GM19023 (cell line): ENCODE measurements around the gene CSNK2A1.
"Not testable (repeated sequence)": the region's sequence is repeated elsewhere in the genome, so short reads cannot be mapped to it uniquely, and the experiment has no call there.

ENCODE experiments used
- ATAC-seq: cut with Tn5 transposase; IDR thresholded peaks from one replicate; pipeline ENCODE4 v1.9.1; 2021; ENCODE audit warnings: mild to moderate bottlenecking, moderate library complexity; ENCODE audit not compliant: unreplicated experiment

The CSNK2A1 gene

GRCh38 chr20:536426-537010 lies 7.1 kb downstream of the CSNK2A1 start:
- no peak for ATAC-seq

- no peak for ATAC-seq
Measured at GRCh38 chr20:535958-536357, 7.6 kb downstream of the CSNK2A1 start.

GRCh38 chr20:533526-533925 lies 10.1 kb downstream of the CSNK2A1 start:
- no peak for ATAC-seq

GRCh38 chr20:532530-532929 lies 11.1 kb downstream of the CSNK2A1 start:
- ATAC-seq: no peak

- ATAC-seq: no peak
Measured at GRCh38 chr20:531608-532007, 12.0 kb downstream of the CSNK2A1 start.

- ATAC-seq: no peak
Measured at GRCh38 chr20:530321-530720, 13.3 kb downstream of the CSNK2A1 start.

GRCh38 chr20:528923-529604 lies 14.5 kb downstream of the CSNK2A1 start:
- ATAC-seq: no peak

- ATAC-seq: no peak
Measured at GRCh38 chr20:527571-527886, 16.1 kb downstream of the CSNK2A1 start.

GRCh38 chr20:521860-522259 lies 21.7 kb downstream of the CSNK2A1 start:
- ATAC-seq: no peak

- ATAC-seq: no peak
Measured at GRCh38 chr20:519999-520398, 23.6 kb downstream of the CSNK2A1 start.

- ATAC-seq: no peak
Measured at GRCh38 chr20:517221-517620, 26.4 kb downstream of the CSNK2A1 start.

- no peak for ATAC-seq
Measured at GRCh38 chr20:516799-517198, 26.8 kb downstream of the CSNK2A1 start.

GRCh38 chr20:515696-516095 lies 27.9 kb downstream of the CSNK2A1 start:
- no peak for ATAC-seq

- no peak for ATAC-seq
Measured at GRCh38 chr20:513429-513828, 30.2 kb downstream of the CSNK2A1 start.

GRCh38 chr20:510328-511057 lies 33.1 kb downstream of the CSNK2A1 start:
- ATAC-seq: not testable (repeated sequence)

- not testable (repeated sequence) for ATAC-seq
Measured at GRCh38 chr20:508364-508787, 35.2 kb downstream of the CSNK2A1 start.

- ATAC-seq: no peak
Measured at GRCh38 chr20:507761-508332, 35.7 kb downstream of the CSNK2A1 start.

GRCh38 chr20:507006-507758 lies 36.4 kb downstream of the CSNK2A1 start:
- no peak for ATAC-seq

- ATAC-seq: no peak
Measured at GRCh38 chr20:504632-505075, 38.9 kb downstream of the CSNK2A1 start.

- no peak for ATAC-seq
Measured at GRCh38 chr20:503048-503737, 40.4 kb downstream of the CSNK2A1 start.

- ATAC-seq: no peak
Measured at GRCh38 chr20:497979-498378, 45.6 kb downstream of the CSNK2A1 start.
